ENCODE data around the gene UCK2. TPM values are rescaled to one million over a fixed set of nuclear protein-coding genes. Genes with fewer than 3 reads are reported as not detected.

The UCK2 gene
- total and polyA plus RNA-seq, 10 of the 15 experiments (the other 5 are each of a cell fraction or from before 2014, with no cell fraction given) = 55.3 to 106 (median 84.9) TPM

DNA sequence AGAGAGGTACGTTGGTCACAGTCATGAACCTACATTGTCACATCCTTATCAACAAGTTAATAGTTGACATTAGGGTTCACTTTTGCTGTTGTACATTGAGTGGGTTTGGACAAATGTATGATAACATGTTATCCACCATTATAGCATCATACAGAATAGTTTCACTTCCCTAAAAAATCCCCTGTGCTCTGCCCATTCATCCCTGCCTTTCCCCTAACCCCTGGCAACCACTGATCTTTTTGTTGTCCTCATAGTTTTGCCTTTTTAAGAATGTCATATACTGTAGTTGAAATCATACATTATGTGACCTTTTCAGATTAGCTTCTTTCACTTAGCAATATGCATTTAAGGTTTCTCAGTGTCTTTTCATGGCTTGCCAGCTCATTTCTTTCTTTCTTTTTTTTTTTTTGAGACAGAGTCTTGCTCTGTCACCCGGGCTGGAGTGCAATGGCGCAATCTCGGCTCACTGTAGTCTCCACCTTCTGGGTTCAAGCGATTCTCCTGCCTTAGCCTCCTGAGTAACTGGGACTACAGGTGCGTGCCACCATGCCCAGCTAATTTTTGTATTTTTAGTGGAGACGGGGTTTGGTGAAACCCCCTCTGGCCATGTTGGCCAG, 50.6 kb downstream of the UCK2 start (continued):
- TF ChIP-seq PML (IDR thresholded peaks at IDR 0.05; ENCODE audit: low read length) = 0 out of 2 replicates have a peak, but pooled peaks have one; percentile 70
- TF ChIP-seq NFYA (IDR thresholded peaks at IDR 0.05; ENCODE audit: borderline replicate concordance, low read depth, low read length) = no peak
- TF ChIP-seq IKZF1 (conservative IDR thresholded peaks at IDR 0.05) = peak; percentile 78
- TF ChIP-seq JUND (IDR thresholded peaks at IDR 0.05; ENCODE audit: low read depth, low read length) = no peak
- TF ChIP-seq, protein P1, sequence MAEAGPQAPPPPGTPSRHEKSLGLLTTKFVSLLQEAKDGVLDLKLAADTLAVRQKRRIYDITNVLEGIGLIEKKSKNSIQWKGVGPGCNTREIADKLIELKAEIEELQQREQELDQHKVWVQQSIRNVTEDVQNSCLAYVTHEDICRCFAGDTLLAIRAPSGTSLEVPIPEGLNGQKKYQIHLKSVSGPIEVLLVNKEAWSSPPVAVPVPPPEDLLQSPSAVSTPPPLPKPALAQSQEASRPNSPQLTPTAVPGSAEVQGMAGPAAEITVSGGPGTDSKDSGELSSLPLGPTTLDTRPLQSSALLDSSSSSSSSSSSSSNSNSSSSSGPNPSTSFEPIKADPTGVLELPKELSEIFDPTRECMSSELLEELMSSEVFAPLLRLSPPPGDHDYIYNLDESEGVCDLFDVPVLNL (IDR thresholded peaks at IDR 0.05; ENCODE audit: low read depth, low read length) = no peak
- TF ChIP-seq, protein P2, sequence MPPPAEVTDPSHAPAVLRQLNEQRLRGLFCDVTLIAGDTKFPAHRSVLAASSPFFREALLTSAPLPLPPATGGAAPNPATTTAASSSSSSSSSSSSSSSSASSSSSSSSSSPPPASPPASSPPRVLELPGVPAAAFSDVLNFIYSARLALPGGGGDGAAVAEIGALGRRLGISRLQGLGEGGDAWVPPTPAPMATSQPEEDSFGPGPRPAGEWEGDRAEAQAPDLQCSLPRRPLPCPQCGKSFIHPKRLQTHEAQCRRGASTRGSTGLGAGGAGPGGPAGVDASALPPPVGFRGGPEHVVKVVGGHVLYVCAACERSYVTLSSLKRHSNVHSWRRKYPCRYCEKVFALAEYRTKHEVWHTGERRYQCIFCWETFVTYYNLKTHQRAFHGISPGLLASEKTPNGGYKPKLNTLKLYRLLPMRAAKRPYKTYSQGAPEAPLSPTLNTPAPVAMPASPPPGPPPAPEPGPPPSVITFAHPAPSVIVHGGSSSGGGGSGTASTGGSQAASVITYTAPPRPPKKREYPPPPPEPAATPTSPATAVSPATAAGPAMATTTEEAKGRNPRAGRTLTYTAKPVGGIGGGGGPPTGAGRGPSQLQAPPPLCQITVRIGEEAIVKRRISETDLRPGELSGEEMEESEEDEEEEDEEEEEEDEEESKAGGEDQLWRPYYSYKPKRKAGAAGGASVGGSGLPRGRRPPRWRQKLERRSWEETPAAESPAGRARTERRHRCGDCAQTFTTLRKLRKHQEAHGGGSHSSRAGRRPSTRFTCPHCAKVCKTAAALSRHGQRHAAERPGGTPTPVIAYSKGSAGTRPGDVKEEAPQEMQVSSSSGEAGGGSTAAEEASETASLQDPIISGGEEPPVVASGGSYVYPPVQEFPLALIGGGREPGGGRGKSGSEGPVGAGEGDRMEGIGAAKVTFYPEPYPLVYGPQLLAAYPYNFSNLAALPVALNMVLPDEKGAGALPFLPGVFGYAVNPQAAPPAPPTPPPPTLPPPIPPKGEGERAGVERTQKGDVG (CRISPR knock-in tag; IDR thresholded peaks at IDR 0.05) = no peak
- TF ChIP-seq, protein P3, sequence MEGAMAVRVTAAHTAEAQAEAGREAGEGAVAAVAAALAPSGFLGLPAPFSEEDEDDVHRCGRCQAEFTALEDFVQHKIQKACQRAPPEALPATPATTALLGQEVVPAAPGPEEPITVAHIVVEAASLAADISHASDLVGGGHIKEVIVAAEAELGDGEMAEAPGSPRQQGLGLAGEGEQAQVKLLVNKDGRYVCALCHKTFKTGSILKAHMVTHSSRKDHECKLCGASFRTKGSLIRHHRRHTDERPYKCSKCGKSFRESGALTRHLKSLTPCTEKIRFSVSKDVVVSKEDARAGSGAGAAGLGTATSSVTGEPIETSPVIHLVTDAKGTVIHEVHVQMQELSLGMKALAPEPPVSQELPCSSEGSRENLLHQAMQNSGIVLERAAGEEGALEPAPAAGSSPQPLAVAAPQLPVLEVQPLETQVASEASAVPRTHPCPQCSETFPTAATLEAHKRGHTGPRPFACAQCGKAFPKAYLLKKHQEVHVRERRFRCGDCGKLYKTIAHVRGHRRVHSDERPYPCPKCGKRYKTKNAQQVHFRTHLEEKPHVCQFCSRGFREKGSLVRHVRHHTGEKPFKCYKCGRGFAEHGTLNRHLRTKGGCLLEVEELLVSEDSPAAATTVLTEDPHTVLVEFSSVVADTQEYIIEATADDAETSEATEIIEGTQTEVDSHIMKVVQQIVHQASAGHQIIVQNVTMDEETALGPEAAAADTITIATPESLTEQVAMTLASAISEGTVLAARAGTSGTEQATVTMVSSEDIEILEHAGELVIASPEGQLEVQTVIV (IDR thresholded peaks at IDR 0.05; ENCODE audit: borderline replicate concordance, partially characterized antibody) = no peak
- TF ChIP-seq, protein P4, sequence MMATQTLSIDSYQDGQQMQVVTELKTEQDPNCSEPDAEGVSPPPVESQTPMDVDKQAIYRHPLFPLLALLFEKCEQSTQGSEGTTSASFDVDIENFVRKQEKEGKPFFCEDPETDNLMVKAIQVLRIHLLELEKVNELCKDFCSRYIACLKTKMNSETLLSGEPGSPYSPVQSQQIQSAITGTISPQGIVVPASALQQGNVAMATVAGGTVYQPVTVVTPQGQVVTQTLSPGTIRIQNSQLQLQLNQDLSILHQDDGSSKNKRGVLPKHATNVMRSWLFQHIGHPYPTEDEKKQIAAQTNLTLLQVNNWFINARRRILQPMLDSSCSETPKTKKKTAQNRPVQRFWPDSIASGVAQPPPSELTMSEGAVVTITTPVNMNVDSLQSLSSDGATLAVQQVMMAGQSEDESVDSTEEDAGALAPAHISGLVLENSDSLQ (IDR thresholded peaks at IDR 0.05) = peak; percentile 45
- no peak for TF ChIP-seq HDAC6 (IDR thresholded peaks at IDR 0.05; ENCODE audit: unreplicated experiment)
- no peak for TF ChIP-seq ZNF207 (IDR thresholded peaks at IDR 0.05; ENCODE audit: borderline replicate concordance)
- TF ChIP-seq SP1 (IDR thresholded peaks at IDR 0.05; ENCODE audit: low read depth, low read length) = no peak
- no peak for TF ChIP-seq NFYB (IDR thresholded peaks at IDR 0.05; ENCODE audit: insufficient read depth, low read depth, low read length)
- TF ChIP-seq, protein P5, sequence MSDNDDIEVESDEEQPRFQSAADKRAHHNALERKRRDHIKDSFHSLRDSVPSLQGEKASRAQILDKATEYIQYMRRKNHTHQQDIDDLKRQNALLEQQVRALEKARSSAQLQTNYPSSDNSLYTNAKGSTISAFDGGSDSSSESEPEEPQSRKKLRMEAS (IDR thresholded peaks at IDR 0.05; ENCODE audit: low read depth, low read length) = no peak
- TF ChIP-seq, protein P6, sequence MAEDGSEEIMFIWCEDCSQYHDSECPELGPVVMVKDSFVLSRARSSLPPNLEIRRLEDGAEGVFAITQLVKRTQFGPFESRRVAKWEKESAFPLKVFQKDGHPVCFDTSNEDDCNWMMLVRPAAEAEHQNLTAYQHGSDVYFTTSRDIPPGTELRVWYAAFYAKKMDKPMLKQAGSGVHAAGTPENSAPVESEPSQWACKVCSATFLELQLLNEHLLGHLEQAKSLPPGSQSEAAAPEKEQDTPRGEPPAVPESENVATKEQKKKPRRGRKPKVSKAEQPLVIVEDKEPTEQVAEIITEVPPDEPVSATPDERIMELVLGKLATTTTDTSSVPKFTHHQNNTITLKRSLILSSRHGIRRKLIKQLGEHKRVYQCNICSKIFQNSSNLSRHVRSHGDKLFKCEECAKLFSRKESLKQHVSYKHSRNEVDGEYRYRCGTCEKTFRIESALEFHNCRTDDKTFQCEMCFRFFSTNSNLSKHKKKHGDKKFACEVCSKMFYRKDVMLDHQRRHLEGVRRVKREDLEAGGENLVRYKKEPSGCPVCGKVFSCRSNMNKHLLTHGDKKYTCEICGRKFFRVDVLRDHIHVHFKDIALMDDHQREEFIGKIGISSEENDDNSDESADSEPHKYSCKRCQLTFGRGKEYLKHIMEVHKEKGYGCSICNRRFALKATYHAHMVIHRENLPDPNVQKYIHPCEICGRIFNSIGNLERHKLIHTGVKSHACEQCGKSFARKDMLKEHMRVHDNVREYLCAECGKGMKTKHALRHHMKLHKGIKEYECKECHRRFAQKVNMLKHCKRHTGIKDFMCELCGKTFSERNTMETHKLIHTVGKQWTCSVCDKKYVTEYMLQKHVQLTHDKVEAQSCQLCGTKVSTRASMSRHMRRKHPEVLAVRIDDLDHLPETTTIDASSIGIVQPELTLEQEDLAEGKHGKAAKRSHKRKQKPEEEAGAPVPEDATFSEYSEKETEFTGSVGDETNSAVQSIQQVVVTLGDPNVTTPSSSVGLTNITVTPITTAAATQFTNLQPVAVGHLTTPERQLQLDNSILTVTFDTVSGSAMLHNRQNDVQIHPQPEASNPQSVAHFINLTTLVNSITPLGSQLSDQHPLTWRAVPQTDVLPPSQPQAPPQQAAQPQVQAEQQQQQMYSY (CRISPR knock-in tag; IDR thresholded peaks at IDR 0.05) = no peak
- no peak for TF ChIP-seq TARDBP (IDR thresholded peaks at IDR 0.05; ENCODE audit: borderline replicate concordance)
- TF ChIP-seq, protein P7, sequence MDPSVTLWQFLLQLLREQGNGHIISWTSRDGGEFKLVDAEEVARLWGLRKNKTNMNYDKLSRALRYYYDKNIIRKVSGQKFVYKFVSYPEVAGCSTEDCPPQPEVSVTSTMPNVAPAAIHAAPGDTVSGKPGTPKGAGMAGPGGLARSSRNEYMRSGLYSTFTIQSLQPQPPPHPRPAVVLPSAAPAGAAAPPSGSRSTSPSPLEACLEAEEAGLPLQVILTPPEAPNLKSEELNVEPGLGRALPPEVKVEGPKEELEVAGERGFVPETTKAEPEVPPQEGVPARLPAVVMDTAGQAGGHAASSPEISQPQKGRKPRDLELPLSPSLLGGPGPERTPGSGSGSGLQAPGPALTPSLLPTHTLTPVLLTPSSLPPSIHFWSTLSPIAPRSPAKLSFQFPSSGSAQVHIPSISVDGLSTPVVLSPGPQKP (IDR thresholded peaks at IDR 0.05; ENCODE audit: low read depth, low read length) = no peak
